GM19452 (cell line): ENCODE results near the gene GLMP.
"Not testable (repeated sequence)": the region's sequence is repeated elsewhere in the genome, so short reads cannot be mapped to it uniquely, and the experiment has no call there.

Experiments used
- ATAC-seq: cut with Tn5 transposase; IDR thresholded peaks from one replicate; pipeline ENCODE4 v1.9.1; 2021; ENCODE audit not compliant: unreplicated experiment

GLMP gene, protein sequence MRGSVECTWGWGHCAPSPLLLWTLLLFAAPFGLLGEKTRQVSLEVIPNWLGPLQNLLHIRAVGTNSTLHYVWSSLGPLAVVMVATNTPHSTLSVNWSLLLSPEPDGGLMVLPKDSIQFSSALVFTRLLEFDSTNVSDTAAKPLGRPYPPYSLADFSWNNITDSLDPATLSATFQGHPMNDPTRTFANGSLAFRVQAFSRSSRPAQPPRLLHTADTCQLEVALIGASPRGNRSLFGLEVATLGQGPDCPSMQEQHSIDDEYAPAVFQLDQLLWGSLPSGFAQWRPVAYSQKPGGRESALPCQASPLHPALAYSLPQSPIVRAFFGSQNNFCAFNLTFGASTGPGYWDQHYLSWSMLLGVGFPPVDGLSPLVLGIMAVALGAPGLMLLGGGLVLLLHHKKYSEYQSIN

DNA sequence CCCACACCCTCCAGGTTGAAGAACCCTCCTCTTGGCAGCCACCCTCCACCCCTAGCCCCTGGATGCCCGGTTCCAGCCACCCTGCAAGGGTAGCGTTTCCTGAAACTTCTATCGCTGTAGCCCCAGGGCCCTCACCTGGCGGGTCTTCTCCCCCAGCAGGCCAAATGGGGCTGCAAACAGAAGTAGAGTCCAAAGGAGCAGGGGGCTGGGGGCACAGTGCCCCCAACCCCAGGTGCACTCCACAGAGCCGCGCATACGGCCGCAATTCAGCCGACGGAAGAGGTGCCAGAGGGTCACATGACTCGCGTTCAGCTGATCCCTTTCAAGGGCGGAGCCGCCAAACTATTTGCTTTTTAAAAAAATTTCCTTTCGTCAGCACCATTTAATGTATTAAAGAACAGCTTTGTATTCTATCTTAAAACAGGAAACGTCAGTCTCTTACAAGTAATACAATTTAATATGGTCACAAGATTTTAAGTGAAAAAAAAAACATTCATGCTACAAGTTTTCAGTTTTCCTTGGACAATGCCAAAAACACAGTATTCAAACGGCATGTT is at the start of gene GLMP:
GLMP (minus strand) TSS at position 289 of the 557 bp plus-strand sequence; CDS start at position 255, 34 bp downstream.
- ATAC-seq: no peak

DNA sequence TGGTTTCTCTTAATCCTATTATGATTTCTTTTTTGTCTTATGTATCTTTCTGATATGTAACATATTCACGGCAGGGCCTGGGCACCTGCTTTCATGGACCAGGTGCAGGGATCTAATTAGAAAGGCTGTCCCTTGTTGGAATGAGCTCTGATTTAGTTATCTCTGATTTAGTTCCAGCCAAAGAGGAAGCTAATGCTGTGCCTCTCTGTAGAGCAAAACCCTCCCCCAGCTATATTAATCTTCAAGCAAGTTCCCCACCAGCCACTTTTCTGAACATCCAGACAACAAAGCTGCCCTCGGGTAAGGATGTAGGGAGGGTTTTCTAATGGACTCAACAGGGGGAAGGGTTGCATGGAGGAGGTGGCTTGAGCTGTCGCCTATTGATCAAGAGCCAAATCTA is 48.9 kb upstream of the GLMP start:
- ATAC-seq: no peak

DNA sequence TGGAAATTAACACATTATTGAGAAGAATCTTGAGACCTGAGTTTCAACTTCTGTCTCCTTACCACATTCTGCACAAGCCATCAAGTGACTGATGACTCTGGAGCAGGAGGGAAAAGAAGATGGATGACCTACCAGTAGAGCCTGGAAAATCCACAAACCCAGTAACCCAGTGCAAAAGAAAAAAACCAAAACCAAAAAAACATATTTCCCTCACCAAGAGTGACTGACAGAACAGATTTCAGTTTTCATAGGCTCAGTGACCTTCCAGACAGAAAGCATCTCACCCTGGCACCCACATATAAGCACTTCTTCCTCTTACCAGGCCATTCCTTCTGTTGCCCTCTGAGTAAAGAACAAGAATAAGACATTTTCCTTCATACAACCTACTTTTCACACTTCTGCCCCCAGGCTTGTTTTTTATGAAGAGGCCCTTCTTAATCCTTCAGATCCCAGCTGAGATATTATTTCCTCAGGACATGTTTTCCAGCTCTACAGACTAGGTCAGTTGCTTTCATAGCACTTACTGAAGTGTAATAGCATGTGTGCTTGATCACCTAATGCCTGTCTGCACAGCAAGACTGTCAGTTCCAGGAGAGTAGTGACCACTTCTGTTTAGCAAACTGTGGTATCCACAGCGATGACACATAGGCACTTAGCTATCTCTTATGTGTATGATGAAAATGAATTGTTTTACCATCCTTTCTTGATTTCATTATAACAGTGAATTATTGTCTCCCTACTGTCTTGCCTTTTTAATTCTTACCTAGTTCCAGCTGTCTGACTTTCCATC is 46.9 kb upstream of the GLMP start:
- no peak for ATAC-seq

DNA sequence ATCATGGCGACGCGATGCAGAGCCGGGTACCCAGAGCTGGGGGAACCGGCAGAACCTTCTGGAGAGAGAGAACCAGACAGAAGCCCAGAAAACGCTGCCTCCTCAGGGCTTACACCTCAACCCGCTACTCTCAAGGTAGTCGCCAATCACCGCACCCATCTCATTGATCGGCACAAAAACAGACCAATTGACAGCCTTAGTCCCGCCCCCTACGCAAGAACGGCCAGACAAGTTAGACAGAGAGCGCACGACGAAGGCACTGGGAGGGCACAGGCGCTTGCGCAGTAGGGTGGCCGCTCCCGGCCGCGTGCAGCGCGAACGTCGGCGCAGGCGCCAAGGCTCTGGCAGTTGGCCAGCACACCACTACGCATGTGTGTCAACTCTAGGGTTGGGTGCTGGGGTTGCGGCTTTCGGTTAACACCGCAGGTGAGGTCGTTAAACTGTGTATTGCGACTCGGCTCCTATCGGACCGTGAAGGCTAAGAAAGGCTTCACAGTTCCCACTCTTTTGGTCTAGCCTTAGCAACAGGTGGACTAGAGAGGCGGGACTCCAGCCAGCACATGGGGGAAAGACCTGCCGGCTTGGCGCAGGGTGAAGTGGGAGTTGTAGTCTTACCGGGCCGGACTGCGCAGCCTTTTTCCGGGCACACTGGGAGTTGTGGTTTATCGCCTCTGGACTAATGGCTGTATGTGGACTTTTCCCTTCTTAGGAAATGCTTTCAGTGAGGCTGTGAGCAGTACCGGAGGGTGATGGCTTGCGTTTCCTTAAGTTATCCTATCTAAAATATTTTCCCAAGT is 42.9 kb upstream of the GLMP start, which contains the start of the genes CCT3 and TSACC:
CCT3 (minus strand) TSS at position 113 of the 797 bp plus-strand sequence; CDS start at position 5, 108 bp downstream.
TSACC (plus strand) TSS at position 347 of the 797 bp plus-strand sequence. CDS start 1,232 bp downstream, outside the sequence.
- ATAC-seq: peak; percentile 92

DNA sequence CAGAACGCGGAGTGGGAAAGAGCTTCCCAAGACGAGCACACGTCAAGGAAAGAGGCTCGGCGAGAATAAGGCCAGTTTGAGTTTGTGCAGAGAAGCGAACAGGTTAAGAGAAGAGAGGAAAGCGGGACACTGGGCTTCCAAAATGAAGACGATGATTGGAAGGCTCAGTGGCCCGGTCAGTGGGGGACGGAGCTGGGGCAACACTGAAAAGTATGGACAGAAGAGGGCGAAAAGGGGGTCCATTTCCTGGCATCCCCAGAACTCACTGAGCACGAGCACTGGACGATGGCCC is 42.4 kb upstream of the GLMP start:
- ATAC-seq: no peak

DNA sequence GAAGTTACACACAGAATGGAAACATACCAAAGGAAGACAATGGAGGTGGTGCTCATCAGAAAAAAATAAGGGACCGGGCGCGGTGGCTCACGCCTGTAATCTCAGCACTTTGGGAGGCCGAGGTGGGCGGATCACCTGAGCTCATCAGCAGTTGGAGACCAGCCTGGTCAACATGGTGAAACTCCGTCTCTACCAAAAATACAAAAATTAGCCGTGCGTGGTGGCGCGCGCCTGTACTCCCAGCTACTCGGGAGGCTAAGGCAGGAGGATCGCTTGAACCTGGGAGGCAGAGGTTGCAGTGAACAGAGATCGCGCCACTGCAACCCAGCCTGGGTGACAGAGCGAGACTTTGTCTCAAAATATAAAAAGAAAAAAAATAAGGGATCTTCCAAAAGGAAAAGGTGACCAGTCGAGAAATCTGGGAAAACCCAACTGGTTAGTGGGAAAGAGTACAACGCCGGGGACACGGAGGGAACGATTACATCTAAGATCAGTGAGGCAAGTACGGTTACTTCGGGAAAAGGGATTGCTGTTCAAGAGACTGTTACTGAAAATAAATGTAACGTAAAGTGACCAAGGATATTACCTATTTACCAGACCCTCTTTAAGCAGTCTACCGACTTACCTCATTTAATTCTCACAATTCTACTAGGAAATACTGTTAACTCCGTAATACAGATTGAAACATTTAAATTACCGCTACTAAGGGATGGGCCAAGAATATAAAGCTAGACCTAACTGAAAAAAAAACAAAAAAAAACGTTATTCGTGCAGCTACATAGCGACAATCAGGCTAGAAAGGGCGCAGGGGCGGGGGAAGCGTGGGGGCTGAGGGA is 41.8 kb upstream of the GLMP start:
- ATAC-seq: no peak

DNA sequence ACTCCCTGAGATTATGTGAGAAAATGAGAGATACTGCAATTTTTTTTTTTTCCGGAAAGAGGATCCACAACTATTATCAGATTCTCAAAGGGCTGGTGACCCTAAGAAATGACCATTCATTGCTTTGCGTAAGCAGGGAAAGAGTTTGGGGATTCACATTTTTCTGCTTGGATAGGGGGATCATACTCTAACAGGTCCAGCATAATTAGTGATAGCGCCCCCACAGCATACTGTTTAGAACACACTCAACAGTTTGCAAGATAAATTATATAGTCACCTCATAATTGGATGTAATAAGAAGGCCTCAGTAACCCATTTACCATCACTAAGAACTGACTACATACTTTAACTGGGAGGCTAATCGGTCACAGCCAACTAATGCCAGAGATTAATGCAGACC is 40.8 kb upstream of the GLMP start:
- no peak for ATAC-seq

DNA sequence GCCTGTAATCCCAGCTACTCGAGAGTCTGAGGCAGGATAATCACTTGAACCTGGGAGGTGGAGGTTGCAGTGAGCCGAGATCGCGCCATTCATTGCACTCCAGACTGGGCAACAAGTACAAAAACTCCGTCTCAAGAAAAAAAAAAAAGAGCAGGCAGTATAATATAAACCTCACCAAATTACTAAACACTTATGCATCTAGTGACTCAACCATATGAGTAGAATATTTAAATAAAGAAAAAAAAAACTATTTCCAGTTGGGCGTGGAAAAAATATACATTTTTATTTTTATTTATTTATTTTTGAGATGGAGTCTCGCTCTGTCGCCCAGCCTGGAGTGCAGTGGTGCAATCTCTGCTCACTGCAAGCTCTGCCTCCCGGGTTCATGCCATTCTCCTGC is 27.7 kb upstream of the GLMP start:
- not testable (repeated sequence) for ATAC-seq

DNA sequence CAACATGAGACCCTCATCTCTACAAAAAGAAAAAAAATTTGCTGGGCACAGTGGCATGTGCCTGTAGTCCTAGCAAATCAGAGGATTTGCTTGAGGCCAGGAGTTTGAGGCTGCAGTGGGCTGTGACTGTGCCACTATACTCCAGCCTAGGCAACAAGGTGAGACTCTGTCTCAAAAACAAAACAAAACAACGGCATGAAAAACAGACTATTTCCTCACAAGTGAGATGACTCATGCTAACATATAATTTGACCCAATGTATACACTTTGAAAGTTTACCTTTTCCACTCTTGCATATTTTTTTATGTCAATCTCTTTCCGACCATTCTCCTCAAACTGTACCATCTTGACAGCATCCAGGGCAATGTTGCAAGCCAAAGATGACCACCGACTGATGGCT is 25.1 kb upstream of the GLMP start:
- ATAC-seq: no peak

DNA sequence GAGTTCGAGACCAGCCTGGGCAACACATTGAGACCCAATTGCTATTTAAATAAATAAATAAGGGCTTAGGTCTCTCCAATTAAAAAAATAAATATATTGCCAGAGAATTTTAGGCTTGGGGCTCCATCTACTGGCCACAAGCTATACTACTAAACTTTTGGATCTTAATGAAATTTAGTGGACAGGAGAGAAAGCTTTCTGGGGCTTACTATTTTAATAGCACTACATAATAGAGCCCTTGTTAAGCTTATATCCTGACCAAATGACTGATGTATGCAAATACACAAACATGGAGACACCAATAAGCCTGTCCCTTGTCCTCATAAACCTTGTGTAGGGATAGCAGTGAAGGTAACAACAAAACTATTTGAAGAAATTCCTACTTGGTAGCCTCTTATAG is 24.2 kb upstream of the GLMP start:
- no peak for ATAC-seq

DNA sequence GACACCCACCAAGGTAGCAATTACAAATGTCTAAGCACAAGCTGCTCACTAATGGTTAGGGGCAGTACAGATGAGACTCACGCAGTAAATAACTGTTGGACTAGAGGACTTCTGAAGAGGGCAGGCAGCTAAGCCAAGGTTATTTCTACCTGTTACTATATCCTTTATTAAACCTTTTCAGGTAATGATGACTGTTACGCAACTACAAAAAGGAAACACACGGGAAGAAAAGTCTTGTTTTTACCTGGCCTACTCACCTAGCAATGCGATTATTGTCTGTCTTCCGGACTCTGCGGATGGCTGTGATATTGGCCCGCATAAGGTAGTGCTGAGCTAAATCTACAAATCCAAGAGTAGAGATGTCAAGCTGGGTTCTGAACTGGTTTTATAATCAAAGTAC is 21.4 kb upstream of the GLMP start:
- ATAC-seq: no peak

DNA sequence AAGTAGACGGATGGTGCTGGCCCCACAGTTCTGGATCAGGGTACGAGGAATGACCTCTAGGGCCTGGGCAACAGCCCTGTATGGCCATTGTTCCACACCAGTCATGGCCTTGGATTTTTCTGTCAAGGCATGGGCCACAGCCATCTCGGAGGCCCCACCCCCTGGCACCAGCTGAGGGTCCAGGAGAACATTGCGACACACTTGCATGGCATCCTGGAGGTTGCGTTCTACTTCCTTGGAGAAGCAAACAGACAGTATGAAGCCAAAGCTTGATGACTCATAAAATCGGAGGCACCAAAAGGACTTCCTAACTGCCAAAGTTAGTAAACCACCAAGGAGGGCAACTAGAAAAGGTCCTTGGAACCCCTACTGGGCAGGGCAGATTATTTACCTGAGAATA is 15.5 kb upstream of the GLMP start:
- ATAC-seq: no peak

DNA sequence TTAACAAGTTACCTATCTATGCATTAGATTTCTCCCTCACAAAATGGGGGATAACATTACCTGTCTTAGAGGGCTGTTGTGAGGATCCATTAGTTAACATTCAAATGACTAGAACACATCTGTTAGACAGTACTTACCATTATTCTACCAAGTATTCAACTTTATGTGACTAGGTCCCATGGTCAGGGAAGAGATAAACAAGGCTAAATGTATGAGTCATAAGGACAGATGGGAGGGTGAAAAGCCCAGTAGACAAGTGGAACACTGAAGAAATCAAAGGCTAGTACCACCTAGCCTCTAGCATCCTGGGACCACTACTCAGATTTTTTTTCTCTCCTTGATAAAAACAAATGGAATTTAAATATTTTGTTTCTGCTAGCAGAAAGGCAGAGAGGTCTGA is 12.6 kb upstream of the GLMP start:
- no peak for ATAC-seq

DNA sequence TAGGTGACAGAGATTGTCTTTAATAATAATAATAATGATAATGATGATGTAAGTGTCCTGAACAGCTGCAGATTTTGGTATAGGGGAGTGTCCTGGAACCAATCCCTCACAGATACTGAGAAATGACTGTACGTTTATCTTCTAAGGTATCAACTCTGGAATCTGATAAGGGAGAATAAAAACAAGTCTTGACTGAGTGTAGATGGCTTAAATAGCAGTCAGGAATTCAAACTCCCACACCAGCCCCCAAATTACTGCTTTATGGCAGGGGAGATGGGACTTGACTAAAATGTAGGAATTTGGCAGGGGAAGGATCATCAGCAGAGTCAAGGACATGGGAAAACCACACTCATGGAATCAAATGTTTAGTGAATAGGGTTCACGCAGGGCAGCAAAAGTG is 9.7 kb upstream of the GLMP start:
- no peak for ATAC-seq

DNA sequence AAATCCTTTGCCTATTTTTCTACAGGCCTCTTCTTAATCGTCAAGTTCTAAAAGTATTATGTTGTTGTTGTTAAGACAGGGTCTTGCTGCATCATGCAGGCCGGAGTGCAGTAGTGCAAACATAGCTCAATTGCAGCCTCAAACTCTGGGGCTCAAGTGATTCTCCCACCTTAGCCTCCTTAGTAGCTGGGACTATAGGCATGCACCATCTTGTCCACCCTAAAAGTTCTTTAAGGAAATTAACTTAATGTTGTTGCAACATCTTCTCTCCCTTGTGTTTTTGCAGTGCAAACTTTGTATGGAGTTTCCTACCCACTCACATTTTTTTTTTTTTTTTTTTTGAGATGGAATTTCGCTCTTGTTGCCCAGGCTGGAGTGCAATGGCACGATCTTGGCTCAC is 7.8 kb upstream of the GLMP start:
- no peak for ATAC-seq

DNA sequence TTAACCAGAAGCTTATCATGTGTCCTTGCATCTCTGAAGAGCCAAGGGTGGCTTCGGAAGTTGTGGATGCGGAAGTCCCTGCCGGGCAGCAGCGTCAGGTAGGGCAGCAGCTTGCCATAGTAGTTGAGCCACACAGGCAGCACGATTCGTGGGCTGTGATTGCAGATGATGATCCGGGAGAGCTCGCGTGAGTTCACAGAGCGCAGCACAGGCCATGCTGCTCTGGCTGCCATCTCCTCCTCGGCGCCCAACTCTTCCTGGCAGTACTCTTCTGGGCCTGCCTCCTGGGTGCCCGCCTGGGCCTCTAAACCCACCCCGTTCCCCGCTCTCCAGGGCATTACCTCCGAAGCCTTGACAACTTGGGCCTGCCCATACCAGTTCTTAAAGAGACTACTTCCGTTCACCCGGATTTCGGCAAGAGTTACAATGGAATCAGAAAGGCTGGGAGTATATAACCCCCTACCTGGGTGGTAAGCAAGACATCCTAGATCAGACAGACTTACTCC is 3.4 kb upstream of the GLMP start, which contains the start of gene VHLL:
VHLL (minus strand) TSS at position 456 of the 506 bp plus-strand sequence; CDS start at position 338, 118 bp downstream.
- ATAC-seq: no peak

DNA sequence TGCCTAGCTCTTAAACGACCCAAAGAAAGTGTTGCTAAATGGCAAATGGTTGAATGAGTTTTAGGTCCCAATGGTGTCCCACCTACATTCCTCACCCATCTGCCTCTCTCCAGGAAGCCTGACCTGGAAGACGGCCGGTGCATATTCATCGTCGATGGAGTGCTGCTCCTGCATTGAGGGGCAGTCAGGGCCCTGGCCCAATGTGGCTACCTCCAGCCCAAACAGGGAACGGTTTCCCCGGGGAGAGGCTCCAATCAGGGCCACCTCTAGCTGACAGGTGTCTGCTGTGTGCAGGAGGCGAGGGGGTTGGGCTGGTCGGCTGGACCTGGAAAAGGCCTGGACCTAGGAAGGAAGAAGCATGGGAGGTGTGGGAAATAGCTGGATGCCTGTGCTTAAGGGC is 1.6 kb downstream of the GLMP start:
- ATAC-seq: no peak

DNA sequence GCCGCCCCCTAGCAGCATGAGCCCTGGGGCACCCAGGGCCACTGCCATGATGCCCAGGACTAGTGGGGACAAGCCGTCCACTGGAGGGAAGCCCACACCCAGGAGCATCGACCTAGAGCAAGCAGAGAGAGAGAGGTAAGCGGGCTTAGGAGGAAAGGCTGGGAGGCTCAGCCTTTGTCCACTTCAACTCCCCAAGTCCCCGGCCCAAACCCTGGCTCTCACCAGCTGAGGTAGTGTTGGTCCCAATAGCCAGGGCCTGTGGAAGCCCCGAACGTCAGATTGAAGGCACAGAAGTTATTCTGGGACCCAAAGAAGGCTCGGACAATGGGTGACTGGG is 2.4 kb downstream of the GLMP start:
- ATAC-seq: no peak

DNA sequence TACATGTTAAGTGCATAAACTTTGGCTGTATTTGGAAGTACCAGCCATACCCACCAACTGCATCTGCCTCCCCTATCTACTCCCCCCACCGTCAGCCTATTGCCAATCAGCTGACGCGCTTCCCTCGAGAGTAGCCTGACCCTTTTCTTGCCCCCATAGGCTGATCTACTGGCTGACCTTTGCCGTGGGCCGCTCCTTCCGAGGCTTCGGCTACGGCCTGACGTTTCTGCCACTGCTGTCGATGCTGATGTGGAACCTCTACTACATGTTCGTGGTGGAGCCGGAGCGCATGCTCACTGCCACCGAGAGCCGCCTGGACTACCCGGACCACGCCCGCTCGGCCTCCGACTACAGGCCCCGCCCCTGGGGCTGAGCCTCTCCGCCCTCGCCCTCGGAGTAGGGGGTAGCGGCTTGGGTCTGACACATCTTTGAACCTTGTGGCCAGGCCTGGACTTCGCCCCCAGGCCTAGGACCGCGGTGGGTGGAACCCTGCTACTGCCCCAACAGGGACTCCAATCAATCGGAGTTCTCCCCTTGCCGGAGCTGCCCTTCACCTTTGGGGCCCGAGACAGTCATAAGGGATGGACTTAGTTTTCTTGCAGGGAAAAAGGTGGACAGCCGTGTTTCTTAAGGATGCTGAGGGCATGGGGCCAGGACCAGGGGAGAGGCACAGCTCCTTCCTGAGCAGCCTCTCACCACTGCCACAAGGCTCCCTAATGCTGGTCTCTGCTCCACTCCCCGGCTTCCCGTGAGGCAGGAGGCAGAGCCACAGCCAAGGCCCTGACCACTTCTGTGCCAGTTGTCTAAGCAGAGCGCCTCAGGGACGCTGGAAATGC is 4.0 kb downstream of the GLMP start:
- ATAC-seq: no peak
